Parathyroid adenoma (tissue), 2 donors: Measurements from ENCODE around the gene SSPN.

Experiments used
- H2AFZ ChIP-seq: fragments of 300-600 bp; sonication (generic); one replicate; pipeline ENCODE4 v1.7.0; 2017; ENCODE audit warnings: antibody characterized with exemption, mild to moderate bottlenecking
- H3K27ac ChIP-seq: fragments of 300-600 bp; sonication (generic); one replicate; pipeline ENCODE4 v1.7.0; 2017
- H3K27me3 ChIP-seq: fragments of 300-600 bp; sonication (generic); one replicate; pipeline ENCODE4 v1.7.0; 2017; ENCODE audit warnings: low read length; ENCODE audit not compliant: control insufficient read depth, insufficient read depth
- H3K36me3 ChIP-seq: fragments of 300-600 bp; sonication (generic); one replicate; pipeline ENCODE4 v1.7.0; 2017; ENCODE audit warnings: low read length; ENCODE audit not compliant: control insufficient read depth, insufficient read depth
- H3K4me1 ChIP-seq: fragments of 300-600 bp; sonication (generic); one replicate; pipeline ENCODE4 v1.7.0; 2017; ENCODE audit warnings: control low read depth
- H3K4me2 ChIP-seq: fragments of 300-600 bp; sonication (generic); one replicate; pipeline ENCODE4 v1.7.0; 2017; ENCODE audit warnings: low read length
- H3K4me3 ChIP-seq: fragments of 300-600 bp; sonication (generic); one replicate; pipeline ENCODE4 v1.7.0; 2017; ENCODE audit warnings: low read depth, low read length
- H3K79me2 ChIP-seq: fragments of 300-600 bp; sonication (generic); one replicate; pipeline ENCODE4 v1.7.0; 2017; ENCODE audit warnings: control low read depth
- H3K9ac ChIP-seq: fragments of 300-600 bp; sonication (generic); one replicate; pipeline ENCODE4 v1.7.0; 2017; ENCODE audit warnings: mild to moderate bottlenecking
- H3K9me3 ChIP-seq: fragments of 300-600 bp; sonication (generic); one replicate; pipeline ENCODE4 v1.7.0; 2017; ENCODE audit warnings: low read length; ENCODE audit not compliant: control insufficient read depth
- CTCF ChIP-seq: fragments of 300-600 bp; sonication (generic); IDR thresholded peaks from one replicate; pipeline ENCODE4 v1.7.0; 2017; ENCODE audit warnings: antibody characterized with exemption, mild to moderate bottlenecking
- donor health status: primary hyperparathyroidism.

Gene SSPN

GRCh38 chr12:26238341-26239121 lies 43.2 kb downstream of the SSPN start:
- Histone ChIP-seq H3K27me3 (no peaks in the 10 kb centered on the region), H3K36me3 (no peaks in the 10 kb centered on the region), H3K27ac (no peak overlapping the region), H3K4me3 (no peak overlapping the region), H3K9me3 (no peaks in the 10 kb centered on the region), H2AFZ (no peak overlapping the region), H3K79me2 (no peaks in the 10 kb centered on the region), H3K9ac (no peak overlapping the region), H3K4me2 (no peak overlapping the region), H3K4me1 (no peaks in the 10 kb centered on the region)
- TF ChIP-seq CTCF = no peak

- no peaks in the 10 kb centered on the region for H3K27me3 ChIP-seq
- no peaks in the 10 kb centered on the region for H3K36me3 ChIP-seq
- H2AFZ ChIP-seq = no peak overlapping the region
- TF ChIP-seq CTCF = no peak
- H3K4me2 ChIP-seq = no peak overlapping the region
- H3K27ac ChIP-seq = no peak overlapping the region
- no peak overlapping the region for H3K4me3 ChIP-seq
- H3K4me1 ChIP-seq = no peaks in the 10 kb centered on the region
- H3K9me3 ChIP-seq = no peaks in the 10 kb centered on the region
- no peak overlapping the region for H3K9ac ChIP-seq
- H3K79me2 ChIP-seq = no peaks in the 10 kb centered on the region
Measured at GRCh38 chr12:26239122-26239851, 43.9 kb downstream of the SSPN start.

- Histone ChIP-seq H3K9ac (no peak overlapping the region), H3K79me2 (no peaks in the 10 kb centered on the region), H3K4me1 (no peaks in the 10 kb centered on the region), H3K9me3 (no peaks in the 10 kb centered on the region), H3K27ac (no peak overlapping the region), H2AFZ (no peak overlapping the region), H3K4me3 (no peak overlapping the region), H3K36me3 (no peaks in the 10 kb centered on the region), H3K4me2 (no peak overlapping the region), H3K27me3 (no peaks in the 10 kb centered on the region)
- TF ChIP-seq CTCF = no peak
Measured at GRCh38 chr12:26239852-26240815, 44.8 kb downstream of the SSPN start.

- TF ChIP-seq CTCF = no peak
- Histone ChIP-seq H3K4me2 (no peak overlapping the region), H3K9me3 (no peaks in the 10 kb centered on the region), H3K4me1 (no peaks in the 10 kb centered on the region), H3K27ac (no peak overlapping the region), H3K9ac (no peak overlapping the region), H3K79me2 (no peaks in the 10 kb centered on the region), H3K4me3 (no peak overlapping the region), H3K36me3 (no peaks in the 10 kb centered on the region), H2AFZ (no peak overlapping the region), H3K27me3 (no peaks in the 10 kb centered on the region)
Measured at GRCh38 chr12:26241080-26241479, 45.7 kb downstream of the SSPN start.
